HG03565 (cell line): ENCODE data around the gene PRSS50.
A peak's percentile ranks its signal among the peaks of the same experiment; 100 is the strongest.

ENCODE experiments used
- ATAC-seq: cut with Tn5 transposase; IDR thresholded peaks from one replicate; pipeline ENCODE4 v1.9.1; 2021; ENCODE audit warnings: mild to moderate bottlenecking, moderate library complexity; ENCODE audit not compliant: unreplicated experiment

The PRSS50 gene

GRCh38 chr3:46729038-46729437, 11.4 kb upstream of the PRSS50 start:
- no peak for ATAC-seq

DNA sequence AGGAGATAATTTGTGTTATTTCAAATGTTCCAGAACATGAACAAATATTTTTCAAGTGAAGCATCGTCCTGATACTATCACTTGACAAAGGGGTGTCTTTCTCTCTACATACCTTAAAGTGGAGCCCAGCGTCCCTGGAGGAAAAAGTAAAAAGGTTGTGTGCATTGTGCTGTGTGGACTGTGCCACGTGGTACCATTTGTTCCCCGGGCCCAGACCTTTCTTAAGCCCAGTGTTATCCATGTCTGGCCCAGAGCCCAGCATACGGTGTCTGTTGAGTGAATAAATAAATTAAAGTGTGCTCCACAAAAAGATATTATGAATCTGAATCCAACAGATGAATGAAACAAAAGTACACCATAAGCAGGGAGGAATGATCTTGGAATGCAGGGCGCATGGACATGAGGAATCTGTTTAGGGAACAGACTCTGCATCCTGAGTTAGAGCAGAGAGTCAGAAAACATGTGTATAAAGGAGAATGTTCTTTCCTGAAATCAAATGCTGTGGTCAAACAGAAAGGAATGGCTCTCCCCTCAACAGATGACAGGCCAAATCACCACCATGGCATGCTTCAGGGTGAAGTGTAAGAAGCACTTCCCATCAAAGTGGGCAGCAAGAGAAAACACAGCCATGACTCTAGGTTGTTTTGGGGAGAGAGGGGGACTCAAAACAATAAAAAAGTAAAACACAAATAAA, 8.1 kb upstream of the PRSS50 start:
- no peak for ATAC-seq

GRCh38 chr3:46724424-46724823, 6.8 kb upstream of the PRSS50 start:
- ATAC-seq: no peak

DNA sequence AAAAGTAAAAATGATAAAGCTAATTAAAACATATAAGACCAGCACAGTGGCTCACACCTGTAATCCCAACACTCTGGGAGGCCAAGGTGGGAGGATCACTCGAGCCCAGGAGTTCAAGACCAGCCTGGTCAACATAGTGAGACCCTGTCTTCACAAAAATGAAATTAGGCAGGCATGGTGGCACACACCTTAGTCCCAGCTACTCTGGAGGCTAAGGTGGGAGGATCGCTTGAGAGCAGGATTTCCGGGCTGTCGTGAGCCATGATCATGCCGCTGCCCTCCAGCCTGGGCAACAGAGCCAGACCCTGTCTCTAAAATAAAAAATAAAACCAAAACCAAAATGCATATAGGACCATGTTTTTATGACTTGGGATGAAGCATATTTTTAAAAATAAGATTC, 4.8 kb upstream of the PRSS50 start:
- no peak for ATAC-seq

DNA sequence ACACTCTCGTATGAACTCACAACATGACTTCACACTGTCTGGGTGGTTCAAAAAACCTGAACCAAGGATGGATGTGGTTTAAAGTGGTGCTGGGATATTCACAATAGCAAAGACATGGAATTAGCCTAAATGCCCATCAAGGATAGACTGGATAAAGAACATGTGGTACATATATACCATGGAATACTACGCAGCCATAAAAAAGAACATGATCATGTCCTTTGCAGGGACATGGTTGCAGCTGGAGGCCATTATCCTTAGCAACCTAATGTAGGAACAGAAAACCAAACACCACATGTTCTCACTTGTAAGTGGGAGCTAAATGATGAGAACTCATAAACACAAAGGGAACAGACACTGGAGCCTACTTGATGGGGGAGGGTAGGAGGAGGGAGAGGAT, 3.3 kb upstream of the PRSS50 start:
- no peak for ATAC-seq

GRCh38 chr3:46719735-46720271, 2.1 kb upstream of the PRSS50 start:
- no peak for ATAC-seq

GRCh38 chr3:46719044-46719565, 1.4 kb upstream of the PRSS50 start:
- no peak for ATAC-seq

GRCh38 chr3:46716461-46717441, 918 bp downstream of the PRSS50 start:
- ATAC-seq: no peak

GRCh38 chr3:46715507-46716175, 2.0 kb downstream of the PRSS50 start:
- ATAC-seq: no peak

- no peak for ATAC-seq
Measured at GRCh38 chr3:46714728-46715506, 2.8 kb downstream of the PRSS50 start.

DNA sequence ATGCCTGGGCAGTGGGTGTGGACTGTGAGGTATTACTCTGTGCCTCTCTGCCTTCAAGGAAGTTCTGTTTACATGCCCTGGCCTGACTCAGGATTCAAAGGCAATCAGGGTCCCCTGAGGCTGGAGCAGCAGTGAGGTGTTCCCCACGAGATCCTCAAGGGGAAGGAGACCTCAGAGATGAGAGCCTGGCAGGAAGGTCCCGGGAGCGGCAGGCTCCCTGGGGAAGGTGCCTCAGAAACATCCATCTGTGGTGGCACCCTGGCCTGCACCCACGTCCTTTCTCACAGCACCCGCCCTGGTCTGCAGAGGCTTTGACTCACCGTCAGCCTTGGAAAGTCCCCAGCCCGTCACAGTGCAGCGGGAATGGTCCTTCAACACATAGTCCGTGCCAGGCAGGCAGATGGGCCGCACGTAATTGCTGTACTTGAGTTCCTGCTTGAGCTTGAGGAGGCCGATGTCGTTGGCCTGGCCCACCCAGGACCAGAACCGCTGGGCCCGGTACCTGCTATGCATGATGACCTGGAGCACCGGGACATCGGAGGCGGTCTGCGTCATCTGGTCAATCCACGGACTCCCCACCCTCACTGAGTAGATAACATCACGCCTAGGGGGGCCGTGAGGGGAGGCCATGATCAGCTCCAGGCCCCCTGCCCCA, 3.6 kb downstream of the PRSS50 start:
- ATAC-seq: peak; percentile 51

DNA sequence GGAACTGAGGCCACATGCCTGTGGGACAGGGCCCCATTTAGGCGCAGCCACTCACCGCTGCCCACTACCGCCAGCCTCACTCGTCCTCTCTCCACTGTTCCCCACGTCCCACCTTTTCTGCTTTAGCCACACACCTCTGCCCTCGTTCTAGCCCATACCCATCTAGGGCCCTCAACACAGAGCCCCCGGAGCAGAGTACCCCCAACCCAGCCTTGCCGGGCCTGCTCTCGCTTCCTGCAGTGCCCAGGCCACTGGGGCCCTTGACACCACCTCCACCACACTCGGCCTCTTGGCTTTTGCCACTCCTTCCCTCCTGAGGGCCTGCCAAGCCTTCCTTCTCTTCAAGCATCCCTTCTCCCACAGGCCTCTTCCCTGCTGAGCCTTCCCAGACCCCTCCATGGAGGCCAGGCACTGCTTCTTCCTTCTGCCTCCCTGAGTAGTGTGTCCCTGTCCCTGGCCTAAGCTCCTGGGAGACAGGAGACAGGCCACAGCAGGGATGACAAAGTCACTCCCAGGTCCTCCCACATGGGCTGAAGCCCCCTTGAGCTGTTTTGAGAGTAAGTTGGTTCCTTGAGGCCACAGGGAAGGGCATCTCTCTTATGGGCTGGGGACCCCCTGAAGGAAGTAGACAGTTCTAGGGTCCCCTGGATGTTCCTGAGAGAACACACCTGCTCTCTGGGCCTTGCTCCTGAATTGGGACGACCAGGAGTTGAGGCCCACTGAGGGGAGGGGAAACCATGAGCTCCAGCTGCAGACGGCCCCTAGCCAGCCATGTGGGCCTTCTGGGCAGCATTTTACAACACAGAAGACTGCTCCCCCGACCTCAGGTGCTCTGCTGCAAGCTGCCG, 4.4 kb downstream of the PRSS50 start:
- no peak for ATAC-seq

GRCh38 chr3:46712191-46713049, 5.2 kb downstream of the PRSS50 start:
- ATAC-seq: no peak

- no peak for ATAC-seq
Measured at GRCh38 chr3:46711760-46712159, 5.9 kb downstream of the PRSS50 start.

- no peak for ATAC-seq
Measured at GRCh38 chr3:46711305-46711704, 6.4 kb downstream of the PRSS50 start.

GRCh38 chr3:46710671-46711295, 6.9 kb downstream of the PRSS50 start:
- ATAC-seq: no peak

DNA sequence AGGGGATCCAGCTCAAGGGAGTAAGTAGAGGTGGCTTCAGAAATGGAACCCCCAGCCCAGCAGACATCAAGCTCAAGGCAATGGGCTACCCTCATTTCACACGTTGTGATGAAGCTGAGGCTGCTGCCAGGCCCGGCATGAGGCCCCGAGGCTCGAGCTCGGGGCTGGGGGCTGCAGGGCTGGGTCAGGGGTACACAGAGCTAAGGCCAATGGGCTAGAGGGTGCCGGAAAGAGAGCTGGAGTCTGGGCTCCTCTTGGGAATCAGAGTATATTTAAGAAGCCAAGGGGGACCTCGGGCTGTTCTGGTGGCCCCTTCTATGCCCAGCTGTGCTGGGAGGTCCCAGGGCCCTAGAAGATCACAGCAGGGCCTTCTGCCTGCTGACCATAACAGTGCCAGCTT, 7.4 kb downstream of the PRSS50 start:
- no peak for ATAC-seq
